Common myeloid progenitor, CD34-positive (primary cell): ENCODE results near the gene SPATA6L.

ENCODE experiments used
- CTCF ChIA-PET: fragments of 350-600 bp; sonication (Branson Sonifier 250); formaldehyde crosslinking; loops from one replicate; lab custom pipeline; 2021; ENCODE audit warnings: antibody characterized with exemption; lab: Charles Lee
- POLR2A ChIA-PET: fragments of 350-600 bp; sonication (Branson Sonifier 250); formaldehyde crosslinking; loops from one replicate; lab custom pipeline; 2021; ENCODE audit warnings: antibody characterized with exemption; lab: Charles Lee
- DNase-seq, 3 donors: peaks; one replicate each; pipeline versions ENCODE4 v3.0.0 to v3.0.0-alpha.2; 2013
- H3K27ac ChIP-seq, 2 experiments: 1 replicate in 1 of 2; 2 replicates in 1 of 2; pipeline ENCODE4 v1.7.0; 2013; ENCODE audit warnings: inconsistent platforms in 2 of 2, low read length in 2 of 2, mild to moderate bottlenecking in 2 of 2, low read depth in 1 of 2, moderate library complexity in 1 of 2; ENCODE audit not compliant: severe bottlenecking in 2 of 2, insufficient read depth in 1 of 2, poor library complexity in 1 of 2
- H3K27me3 ChIP-seq, 5 experiments: replicated peaks in 2 of 5; 1 replicate in 3 of 5; 2 replicates in 2 of 5; pipeline versions ENCODE4 v1.6.1 to v1.7.0; 2013; ENCODE audit warnings: low read length in 4 of 5, mild to moderate bottlenecking in 2 of 5, moderate library complexity in 2 of 5, inconsistent platforms in 1 of 5; ENCODE audit not compliant: insufficient read depth in 5 of 5, control insufficient read depth in 4 of 5
- H3K36me3 ChIP-seq, 4 experiments: 1 replicate in 2 of 4; 2 replicates in 2 of 4; pipeline versions ENCODE4 v1.6.1 to v1.7.0; 2013; ENCODE audit warnings: low read length in 3 of 4, control low read depth in 1 of 4, mild to moderate bottlenecking in 1 of 4; ENCODE audit not compliant: control insufficient read depth in 4 of 4, insufficient read depth in 4 of 4
- H3K4me1 ChIP-seq, 4 experiments: 1 replicate in 3 of 4; 2 replicates in 1 of 4; pipeline versions ENCODE4 v1.6.1 to v1.7.1; 2013; ENCODE audit warnings: low read length in 3 of 4, mild to moderate bottlenecking in 3 of 4, control low read depth in 1 of 4, inconsistent platforms in 1 of 4, moderate library complexity in 1 of 4; ENCODE audit not compliant: control insufficient read depth in 4 of 4, insufficient read depth in 4 of 4; ENCODE audit errors: control extremely low read depth in 1 of 4
- H3K4me3 ChIP-seq, 7 experiments: 1 replicate in 4 of 7; 2 replicates in 3 of 7; pipeline versions ENCODE4 v1.5.1 to v1.7.0; 2013; ENCODE audit warnings: mild to moderate bottlenecking in 7 of 7, low read length in 6 of 7, moderate library complexity in 6 of 7, inconsistent platforms in 2 of 7, low read depth in 2 of 7, control low read depth in 1 of 7; ENCODE audit not compliant: insufficient read depth in 4 of 7, control insufficient read depth in 1 of 7; ENCODE audit errors: extremely low read depth in 1 of 7
- H3K9me3 ChIP-seq, 5 experiments: 1 replicate in 4 of 5; 2 replicates in 1 of 5; pipeline versions ENCODE4 v1.6.1 to v1.7.1; 2013; ENCODE audit warnings: low read length in 4 of 5, mild to moderate bottlenecking in 2 of 5, inconsistent platforms in 1 of 5, low read depth in 1 of 5, moderate library complexity in 1 of 5; ENCODE audit not compliant: control insufficient read depth in 4 of 5, insufficient read depth in 2 of 5; ENCODE audit errors: control extremely low read depth in 1 of 5
- WGBS: methylation state at CpG from one replicate; pipeline ENCODE4 v1.1.5; 2013; ENCODE audit not compliant: insufficient coverage; 5-methylcytosine and 5-hydroxymethylcytosine counted together

SPATA6L gene

DNA sequence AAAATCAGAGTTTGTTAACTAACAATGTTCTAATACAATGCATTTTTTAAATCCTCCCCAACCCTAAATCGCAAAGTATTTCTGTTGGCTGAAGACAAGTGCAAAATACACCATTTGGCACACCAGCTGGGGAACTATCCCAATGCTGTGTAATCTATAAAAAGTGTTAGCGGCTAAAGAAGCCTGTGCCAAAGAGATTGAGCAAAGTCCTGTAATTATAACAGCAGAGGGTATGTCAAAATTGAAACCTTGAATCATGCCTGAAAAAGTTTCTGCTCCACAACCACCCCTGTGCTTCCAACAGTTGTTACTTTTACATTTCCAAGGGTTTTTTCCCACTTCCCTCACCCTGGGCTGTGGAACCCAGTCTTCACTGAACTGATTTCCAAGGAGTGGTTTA, 87.3 kb downstream of the SPATA6L start:
- H3K9me3 ChIP-seq: no peaks in the 10 kb centered on the region
- H3K27me3 ChIP-seq: peaks cover 0 to 17% (median 3%) of the 10 kb centered on the region in 5 experiments
- CTCF ChIA-PET: no interaction called here
- H3K4me3 ChIP-seq: no peak overlapping the region
- no peak overlapping the region for H3K27ac ChIP-seq
- no peak for DNase-seq
- no peaks in the 10 kb centered on the region for H3K4me1 ChIP-seq
- H3K36me3 ChIP-seq: no peaks in the 10 kb centered on the region
- WGBS: 100% methylated on average over 1 of the region's 2 CpGs
- POLR2A ChIA-PET: no interaction called here

- H3K27me3 ChIP-seq: peaks cover 0 to 26% (median 2%) of the 10 kb centered on the region in 5 experiments
- no peak overlapping the region for H3K27ac ChIP-seq
- 99% methylated on average over 8 of the region's 8 CpGs for WGBS
- POLR2A ChIA-PET: no interaction called here
- H3K4me3 ChIP-seq: no peak overlapping the region
- DNase-seq: no peak
- CTCF ChIA-PET: no interaction called here
- no peaks in the 10 kb centered on the region for H3K9me3 ChIP-seq
- no peaks in the 10 kb centered on the region for H3K36me3 ChIP-seq
- H3K4me1 ChIP-seq: no peaks in the 10 kb centered on the region
Observed at GRCh38 chr9:4576448-4576847, 89.8 kb downstream of the SPATA6L start.

DNA sequence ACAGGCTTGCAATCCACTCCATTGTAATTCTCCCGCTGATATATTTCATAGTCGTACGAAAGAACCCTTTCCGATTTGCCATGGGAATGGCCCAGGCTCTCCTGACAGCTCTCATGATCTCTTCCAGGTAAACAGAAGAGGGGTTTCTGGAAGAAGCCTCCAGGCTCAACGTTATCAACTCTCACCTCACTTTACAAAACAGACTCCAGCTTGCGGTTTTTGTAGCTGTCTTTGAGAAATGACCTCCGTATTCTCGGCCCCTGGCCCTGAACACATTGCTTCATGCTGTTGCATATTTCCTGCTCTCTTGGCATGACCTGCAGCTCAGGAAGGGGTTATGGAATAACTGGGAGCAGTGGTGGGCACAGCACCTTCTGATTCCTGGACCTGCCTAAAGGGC, 90.3 kb downstream of the SPATA6L start:
- Histone ChIP-seq H3K36me3 (no peaks in the 10 kb centered on the region), H3K4me3 (no peak overlapping the region), H3K9me3 (no peaks in the 10 kb centered on the region), H3K27ac (no peak overlapping the region), H3K4me1 (no peaks in the 10 kb centered on the region), H3K27me3 (peaks cover 0 to 26% (median 2%) of the 10 kb centered on the region in 5 experiments)
- CTCF ChIA-PET: no interaction called here
- POLR2A ChIA-PET: no interaction called here
- 75% methylated on average over 4 of the region's 8 CpGs for WGBS
- no peak for DNase-seq

DNA sequence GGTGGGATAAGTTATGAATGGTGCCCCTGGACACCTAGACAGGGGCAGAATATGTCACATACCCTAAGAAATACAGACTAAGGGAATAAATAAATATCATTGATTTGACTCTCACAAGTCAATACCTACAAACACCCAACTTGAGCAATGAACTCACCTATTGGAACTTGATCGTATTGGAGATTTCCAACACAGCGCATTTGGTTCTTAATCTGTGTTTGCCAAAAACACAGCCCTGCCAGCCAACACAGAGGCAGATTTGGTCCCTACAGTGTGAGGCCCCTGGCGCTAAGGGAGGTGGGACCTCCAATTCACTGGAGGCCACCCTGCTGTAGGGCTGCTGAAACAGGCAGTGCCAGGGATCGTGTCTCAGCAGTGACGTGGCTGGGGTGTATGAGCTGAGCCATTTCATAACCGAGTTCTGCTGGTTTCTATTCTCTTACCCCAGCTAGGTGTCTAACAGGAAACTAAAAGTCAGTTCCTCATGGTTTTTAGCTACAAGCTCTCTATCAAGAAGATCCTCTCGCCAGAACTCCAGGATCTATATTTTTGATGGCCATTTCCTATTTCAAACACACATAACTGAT, 91.5 kb downstream of the SPATA6L start:
- H3K27ac ChIP-seq: no peak overlapping the region
- H3K4me1 ChIP-seq: no peaks in the 10 kb centered on the region
- no peaks in the 10 kb centered on the region for H3K9me3 ChIP-seq
- H3K4me3 ChIP-seq: no peak overlapping the region
- 83% methylated on average over 6 of the region's 7 CpGs for WGBS
- peaks cover 0 to 26% (median 2%) of the 10 kb centered on the region in 5 experiments for H3K27me3 ChIP-seq
- ChIA-PET CTCF (interaction anchor here (0.5 to 1.4 kb wide), 2 partner anchors 30 to 609 kb away, joined by 3 to 4 read pairs; no protein-coding TSS in a partner anchor), POLR2A (no interaction called here)
- no peak for DNase-seq
- no peaks in the 10 kb centered on the region for H3K36me3 ChIP-seq

DNA sequence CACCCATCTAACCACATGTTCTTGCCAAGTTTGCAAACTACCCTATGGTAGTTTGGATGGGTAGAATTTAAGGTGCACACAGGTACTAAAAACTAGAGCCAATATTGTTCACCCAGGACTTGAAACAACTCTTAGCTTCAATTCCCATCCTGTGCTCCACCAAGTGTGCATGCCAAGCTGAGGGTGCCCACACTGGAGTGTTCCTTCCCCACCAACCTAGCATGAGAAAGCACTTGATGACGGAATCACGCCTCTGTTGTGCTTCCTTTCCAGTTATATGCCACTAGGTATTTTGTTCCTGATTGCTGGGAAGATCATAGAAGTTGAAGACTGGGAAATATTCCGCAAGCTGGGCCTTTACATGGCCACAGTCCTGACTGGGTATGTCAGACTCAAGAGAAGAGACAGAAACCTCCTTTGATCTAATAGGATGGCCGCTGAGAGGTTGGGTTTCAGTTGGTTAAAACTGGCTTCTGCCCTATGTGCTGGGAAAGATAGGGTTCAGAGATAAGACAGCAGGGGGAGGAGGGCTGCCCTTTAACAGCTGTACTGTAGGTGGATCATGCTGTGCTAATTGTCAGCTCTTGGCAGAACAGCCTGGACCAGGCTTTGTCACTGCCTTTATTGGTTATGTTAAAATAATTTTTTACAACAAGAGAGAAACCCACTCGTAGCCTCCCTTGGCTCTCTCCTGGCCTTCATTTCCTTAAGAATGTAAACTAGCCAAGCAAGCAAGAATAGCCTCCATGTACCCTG, 92.5 kb downstream of the SPATA6L start:
- H3K4me3 ChIP-seq: no peak overlapping the region
- H3K4me1 ChIP-seq: no peaks in the 10 kb centered on the region
- H3K27me3 ChIP-seq: peaks cover 0 to 28% (median 2%) of the 10 kb centered on the region in 5 experiments
- POLR2A ChIA-PET: no interaction called here
- no peaks in the 10 kb centered on the region for H3K36me3 ChIP-seq
- CTCF ChIA-PET: interaction anchor here (1.1 to 1.4 kb wide), 2 partner anchors 11 to 31 kb away, joined by 3 read pairs; no protein-coding TSS in a partner anchor
- no peak for DNase-seq
- no peaks in the 10 kb centered on the region for H3K9me3 ChIP-seq
- WGBS: 100% methylated on average over 4 of the region's 5 CpGs
- H3K27ac ChIP-seq: no peak overlapping the region

- no CpG with 5 or more reads among the region's 4 CpGs for WGBS
- no peak for DNase-seq
- POLR2A ChIA-PET: no interaction called here
Observed at GRCh38 chr9:4573176-4573575, 93.1 kb downstream of the SPATA6L start.

More at GRCh38 chr9:4573176-4573575, 93.1 kb downstream of the SPATA6L start:
- H3K9me3 ChIP-seq: no peaks in the 10 kb centered on the region
- no peak overlapping the region for H3K4me3 ChIP-seq
- H3K4me1 ChIP-seq: no peaks in the 10 kb centered on the region
- H3K27ac ChIP-seq: no peak overlapping the region
- H3K27me3 ChIP-seq: peaks cover 0 to 28% (median 2%) of the 10 kb centered on the region in 5 experiments
- H3K36me3 ChIP-seq: no peaks in the 10 kb centered on the region
- CTCF ChIA-PET: interaction anchor here (0.5 to 1.4 kb wide), 3 partner anchors 10 to 205 kb away, joined by 3 read pairs; no protein-coding TSS in a partner anchor
